ENCODE measurements around the gene GABRG1. TPM values are rescaled to one million over a fixed set of nuclear protein-coding genes. Genes with fewer than 3 reads are reported as not detected.

The GABRG1 gene
- total RNA-seq, 1 experiment from 2014 or later: not detected

GRCh38 chr4:46051392-46051791 is 72.5 kb downstream of the GABRG1 start:
- intact Hi-C loops (cut with micrococcal nuclease; ENCODE audit: unreplicated experiment): no loop called here
- Histone ChIP-seq H3K27ac (ENCODE audit: low read length) (no peak overlapping the region), H3K4me3 (ENCODE audit: low read depth in 2 of 2, low read length in 2 of 2) (no peak overlapping the region), H3K4me1 (ENCODE audit: control insufficient read depth, insufficient read depth, low read length) (no peaks in the 10 kb centered on the region), H3K9me3 (ENCODE audit: control insufficient read depth, insufficient read depth, low read depth, low read length) (no peaks in the 10 kb centered on the region), H3K27me3 (ENCODE audit: control insufficient read depth, insufficient read depth, low read length) (no peaks in the 10 kb centered on the region), H3K36me3 (ENCODE audit: control insufficient read depth, insufficient read depth, low read length) (no peaks in the 10 kb centered on the region)
- TF ChIP-seq SIN3A (IDR thresholded peaks at IDR 0.05; ENCODE audit: borderline replicate concordance, insufficient read depth, low read depth, low read length) (no peak), POLR2AphosphoS5 (IDR thresholded peaks at IDR 0.05; ENCODE audit: low read depth, low read length) (no peak), REST (IDR thresholded peaks at IDR 0.05; ENCODE audit: insufficient read depth in 1 of 2, low read depth in 2 of 2, low read length in 1 of 2) (no peak), TCF7L2 (IDR thresholded peaks at IDR 0.05; ENCODE audit: low read depth, low read length) (no peak), CTCF (IDR thresholded peaks at IDR 0.05) (no peak)
- in situ Hi-C loops (cut with HindIII; ENCODE audit: low pct_unique_long_range_greater_than_20kb, low sequenced_read_pairs): no loop called here
- ChIA-PET POLR2A (no interaction called here), CTCF (no interaction called here)
- DNase-seq (ENCODE audit: low read depth, low spot score) (no peak), ATAC-seq (no peak)
- BruUV-seq (replicated peaks): no TSS peak

GRCh38 chr4:46032056-46032455 is 91.8 kb downstream of the GABRG1 start:
- in situ Hi-C loops (cut with HindIII; ENCODE audit: low pct_unique_long_range_greater_than_20kb, low sequenced_read_pairs): no loop called here
- H3K4me3 ChIP-seq (ENCODE audit: low read depth in 2 of 2, low read length in 2 of 2): no peak overlapping the region
- TF ChIP-seq REST (IDR thresholded peaks at IDR 0.05; ENCODE audit: insufficient read depth in 1 of 2, low read depth in 2 of 2, low read length in 1 of 2): no peak
- TF ChIP-seq TCF7L2 (IDR thresholded peaks at IDR 0.05; ENCODE audit: low read depth, low read length): no peak
- TF ChIP-seq SIN3A (IDR thresholded peaks at IDR 0.05; ENCODE audit: borderline replicate concordance, insufficient read depth, low read depth, low read length): no peak
- TF ChIP-seq CTCF (IDR thresholded peaks at IDR 0.05): no peak
- TF ChIP-seq POLR2AphosphoS5 (IDR thresholded peaks at IDR 0.05; ENCODE audit: low read depth, low read length): no peak
- DNase-seq (ENCODE audit: low read depth, low spot score): no peak
- no peak overlapping the region for H3K27ac ChIP-seq (ENCODE audit: low read length)
- intact Hi-C loops (cut with micrococcal nuclease; ENCODE audit: unreplicated experiment): no loop called here
- BruUV-seq (replicated peaks): no TSS peak
- no peaks in the 10 kb centered on the region for H3K36me3 ChIP-seq (ENCODE audit: control insufficient read depth, insufficient read depth, low read length)
- ChIA-PET POLR2A (no interaction called here), CTCF (no interaction called here)
- H3K9me3 ChIP-seq (ENCODE audit: control insufficient read depth, insufficient read depth, low read depth, low read length): no peaks in the 10 kb centered on the region
- no peaks in the 10 kb centered on the region for H3K4me1 ChIP-seq (ENCODE audit: control insufficient read depth, insufficient read depth, low read length)
- no peaks in the 10 kb centered on the region for H3K27me3 ChIP-seq (ENCODE audit: control insufficient read depth, insufficient read depth, low read length)
- ATAC-seq: no peak
